PC-9 (cell line): ENCODE data around the gene CALU. TPM values are rescaled to one million over a fixed set of nuclear protein-coding genes. Genes with fewer than 3 reads are reported as not detected.

ENCODE experiments used
- BruUV-seq: library from RNA; stranded (reverse); fragments of 400-500 nt; replicated peaks from 2 replicates; lab custom pipeline; 2021; lab: Mats Ljungman, UMichigan
- CTCF ChIA-PET: fragments of 300-600 bp; sonication (Branson Sonifier 250); formaldehyde crosslinking; loops from one replicate; lab custom pipeline; 2022; ENCODE audit warnings: antibody characterized with exemption; lab: Charles Lee
- POLR2A ChIA-PET: fragments of 300-600 bp; sonication (Branson Sonifier 250); formaldehyde crosslinking; loops from one replicate; lab custom pipeline; 2022; ENCODE audit warnings: antibody characterized with exemption; ENCODE audit not compliant: unreplicated experiment; lab: Charles Lee
- DNase-seq, 2 experiments: peaks; one replicate each; pipeline versions ENCODE4 v3.0.0 to v3.0.0-alpha.2; 2015 to 2022; ENCODE audit warnings: mixed read lengths in 1 of 2
- H2AFZ ChIP-seq: fragments of 200-600 bp; sonication (generic); 2 replicates; pipeline ENCODE4 v1.8.1; 2017; ENCODE audit warnings: antibody characterized with exemption
- H3F3A ChIP-seq: fragments of 200-600 bp; sonication (generic); 2 replicates; pipeline ENCODE4 v1.8.1; 2017; ENCODE audit warnings: antibody characterized with exemption, mild to moderate bottlenecking, low read depth; ENCODE audit not compliant: insufficient read depth
- H3K27ac ChIP-seq: fragments of 200-600 bp; sonication (generic); 2 replicates; pipeline ENCODE4 v1.6.1; 2016; ENCODE audit warnings: mixed run types
- H3K27me3 ChIP-seq: fragments of 200-600 bp; sonication (generic); 2 replicates; pipeline ENCODE4 v1.6.1; 2016; ENCODE audit warnings: low read depth, mixed run types; ENCODE audit not compliant: insufficient read depth
- H3K36me3 ChIP-seq: fragments of 200-600 bp; sonication (generic); 2 replicates; pipeline ENCODE4 v1.6.1; 2016; ENCODE audit warnings: low read depth, mixed run types
- H3K4me1 ChIP-seq: fragments of 200-600 bp; sonication (generic); replicated peaks from 2 replicates; pipeline ENCODE4 v1.6.1; 2016; ENCODE audit warnings: mixed run types; ENCODE audit not compliant: insufficient read depth
- H3K4me2 ChIP-seq: fragments of 200-600 bp; sonication (generic); 2 replicates; pipeline ENCODE4 v1.6.1; 2017; ENCODE audit warnings: mixed run types
- H3K4me3 ChIP-seq: fragments of 200-600 bp; sonication (generic); 2 replicates; pipeline ENCODE4 v1.6.1; 2016; ENCODE audit warnings: mixed run types
- H3K79me2 ChIP-seq: fragments of 200-600 bp; sonication (generic); 2 replicates; pipeline ENCODE4 v1.6.1; 2017; ENCODE audit warnings: low read depth, mixed run types
- H3K9me2 ChIP-seq: fragments of 200-600 bp; sonication (generic); 2 replicates; pipeline ENCODE4 v1.8.1; 2017; ENCODE audit warnings: mild to moderate bottlenecking; ENCODE audit not compliant: insufficient read depth
- H3K9me3 ChIP-seq: fragments of 200-600 bp; sonication (generic); 2 replicates; pipeline ENCODE4 v1.8.1; 2016; ENCODE audit warnings: low read depth; ENCODE audit not compliant: insufficient read depth
- H4K20me1 ChIP-seq: fragments of 200-600 bp; sonication (generic); 2 replicates; pipeline ENCODE4 v1.8.1; 2017; ENCODE audit not compliant: insufficient read depth
- CTCF ChIP-seq: fragments of 200-600 bp; sonication (generic); conservative IDR thresholded peaks from 2 replicates; pipeline ENCODE4 v1.6.1; 2017; ENCODE audit warnings: mixed run types, antibody characterized with exemption, mild to moderate bottlenecking, moderate library complexity
- EZH2 ChIP-seq: fragments of 200-600 bp; sonication (generic); IDR thresholded peaks from 2 replicates; pipeline ENCODE4 v1.8.0; 2017; ENCODE audit warnings: antibody characterized with exemption, low read depth
- intact Hi-C: fragments of 100-400 bp; cut with micrococcal nuclease; formaldehyde crosslinking; loops from one replicate; pipeline ENCODE4 v1.10.0; 2022; ENCODE audit not compliant: unreplicated experiment
- total RNA-seq: library from RNA; stranded (reverse); gene quantifications from 2 replicates; pipeline ENCODE4 v1.2.3, GENCODE V29; 2021

CALU gene
- total RNA-seq, 1 experiment from 2014 or later = 152 TPM

GRCh38 chr7:128735436-128735835 lies 3.7 kb upstream of the CALU start:
- BruUV-seq = no TSS peak
- H3F3A ChIP-seq = peaks cover 16% of the 10 kb centered on the region
- no peaks in the 10 kb centered on the region for H3K9me3 ChIP-seq
- no peaks in the 10 kb centered on the region for H3K36me3 ChIP-seq
- H3K27ac ChIP-seq = no peak overlapping the region
- ChIA-PET CTCF (no interaction called here), POLR2A (no interaction called here)
- no peak overlapping the region for H3K4me2 ChIP-seq
- TF ChIP-seq CTCF (no peak), EZH2 (no peak)
- peaks cover 19% of the 10 kb centered on the region for H3K4me1 ChIP-seq
- H4K20me1 ChIP-seq = peaks cover 7% of the 10 kb centered on the region; the same call in 1 of the 2 replicates
- no peaks in the 10 kb centered on the region for H3K9me2 ChIP-seq
- H3K27me3 ChIP-seq = no peaks in the 10 kb centered on the region
- H3K4me3 ChIP-seq = no peak overlapping the region
- H2AFZ ChIP-seq = no peak overlapping the region
- H3K79me2 ChIP-seq = peaks cover 12% of the 10 kb centered on the region
- intact Hi-C loops = no loop called here
- DNase-seq = no peak

DNA sequence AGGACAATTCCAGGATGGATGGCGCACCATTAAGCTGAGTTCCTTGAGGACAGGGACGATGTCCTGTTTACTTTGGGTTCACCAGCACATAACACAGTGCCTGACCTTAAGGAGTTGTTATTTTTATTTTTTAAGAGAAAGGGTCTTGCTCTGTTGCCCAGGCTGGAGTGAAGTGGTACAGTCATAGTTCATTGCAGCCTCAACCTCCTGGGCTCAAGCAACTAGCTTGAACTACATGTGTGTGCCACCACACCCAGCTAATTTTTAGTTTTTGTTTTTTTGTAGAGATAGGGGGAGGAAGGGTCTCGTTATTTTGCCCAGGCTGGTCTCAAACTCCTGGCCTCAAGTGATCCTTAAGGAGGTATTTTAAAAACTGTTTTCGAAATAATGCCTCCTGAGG lies 1.7 kb upstream of the CALU start:
- TF ChIP-seq EZH2 = no peak
- no peak for TF ChIP-seq CTCF
- H3K27ac ChIP-seq = peak overlapping the region; percentile 81
- intact Hi-C loops = no loop called here
- H3K27me3 ChIP-seq = no peaks in the 10 kb centered on the region
- 0 out of 2 replicates have a peak, but pooled peaks cover 3% of the 10 kb centered on the region for H3K36me3 ChIP-seq
- no TSS peak for BruUV-seq
- CTCF ChIA-PET = interaction anchor here (0.6 kb wide), 1 partner anchor 151 kb away, joined by 5 read pairs; no protein-coding TSS in a partner anchor
- H3K79me2 ChIP-seq = peaks cover 32% of the 10 kb centered on the region
- peaks cover 39% of the 10 kb centered on the region for H3K4me1 ChIP-seq
- H2AFZ ChIP-seq = no peak overlapping the region
- DNase-seq = no peak
- H3K9me2 ChIP-seq = no peaks in the 10 kb centered on the region
- no peaks in the 10 kb centered on the region for H3K9me3 ChIP-seq
- peaks cover 16% of the 10 kb centered on the region for H3F3A ChIP-seq
- no peak overlapping the region for H3K4me3 ChIP-seq
- POLR2A ChIA-PET = interaction anchor here (0.6 to 0.7 kb wide), 3 partner anchors 72 to 316 kb away, joined by 4 to 9 read pairs (median 4); no protein-coding TSS in a partner anchor
- peaks cover 24% of the 10 kb centered on the region for H4K20me1 ChIP-seq
- peak overlapping the region; percentile 100 for H3K4me2 ChIP-seq

- Histone ChIP-seq H3K4me2 (peak overlapping the region; percentile 100), H3K9me2 (no peaks in the 10 kb centered on the region), H3K4me1 (peaks cover 41% of the 10 kb centered on the region), H3K9me3 (no peaks in the 10 kb centered on the region), H3K36me3 (0 out of 2 replicates have a peak, but pooled peaks cover 8% of the 10 kb centered on the region), H3F3A (peaks cover 16% of the 10 kb centered on the region), H3K27me3 (no peaks in the 10 kb centered on the region), H4K20me1 (peaks cover 29% of the 10 kb centered on the region), H3K27ac (peak overlapping the region; percentile 81), H3K4me3 (peak overlapping the region; percentile 83), H2AFZ (0 out of 2 replicates have a peak overlapping the region, but pooled peaks have one; percentile 86), H3K79me2 (peaks cover 37% of the 10 kb centered on the region)
- intact Hi-C loops = no loop called here
- peak; percentile 21 to 87 for DNase-seq
- BruUV-seq = no TSS peak
- TF ChIP-seq EZH2 (no peak), CTCF (no peak)
- POLR2A ChIA-PET = interaction anchor here (0.6 to 0.7 kb wide), 6 partner anchors 30 to 316 kb away, joined by 3 to 9 read pairs (median 6); no protein-coding TSS in a partner anchor
- CTCF ChIA-PET = interaction anchor here (0.6 to 0.8 kb wide), 3 partner anchors 151 to 727 kb away, joined by 3 to 15 read pairs (median 5); no protein-coding TSS in a partner anchor
Measured at GRCh38 chr7:128737867-128738385, 1.2 kb upstream of the CALU start.
